Measurements from ENCODE around the gene DDA1. TPM values are rescaled to one million over a fixed set of nuclear protein-coding genes. Genes with fewer than 3 reads are reported as not detected.

Gene DDA1
- total and polyA plus RNA-seq, 9 of the 15 experiments (the other 6 are each of a cell fraction or from before 2014, with no cell fraction given): 1.4 to 83.8 (median 33.8) TPM

GRCh38 chr19:17292301-17293074 lies 16.9 kb upstream of the DDA1 start (continued):
- no peak for TF ChIP-seq BRF2 (IDR thresholded peaks at IDR 0.05; ENCODE audit: borderline replicate concordance, insufficient read depth, insufficient read length)
- TF ChIP-seq NR2F6 (CRISPR knock-in tag; IDR thresholded peaks at IDR 0.05): no peak
- TF ChIP-seq KDM2B (CRISPR knock-in tag; IDR thresholded peaks at IDR 0.05): no peak
- TF ChIP-seq HMG20A (CRISPR knock-in tag; conservative IDR thresholded peaks at IDR 0.05): no peak
- peak; percentile 60; the same call in 1 of the 2 replicates for TF ChIP-seq ETV5 (CRISPR knock-in tag; IDR thresholded peaks at IDR 0.05; ENCODE audit: low read depth)
- TF ChIP-seq CEBPZ (IDR thresholded peaks at IDR 0.05; ENCODE audit: borderline replicate concordance, low read depth, low read length): no peak
- TF ChIP-seq ZBTB26 (CRISPR knock-in tag; IDR thresholded peaks at IDR 0.05): no peak
- TF ChIP-seq ZNF263 (CRISPR knock-in tag; IDR thresholded peaks at IDR 0.05; ENCODE audit: borderline replicate concordance): peak; percentile 71
- TF ChIP-seq SNIP1 (IDR thresholded peaks at IDR 0.05; ENCODE audit: low read depth): no peak
- TF ChIP-seq SAFB2 (IDR thresholded peaks at IDR 0.05; ENCODE audit: borderline replicate concordance, low read depth, low read length, severe bottlenecking): no peak
- no peak for TF ChIP-seq ZNF282 (CRISPR knock-in tag; IDR thresholded peaks at IDR 0.05)
- TF ChIP-seq LCOR (CRISPR knock-in tag; IDR thresholded peaks at IDR 0.05): no peak
- TF ChIP-seq ADNP (tag; IDR thresholded peaks at IDR 0.05): no peak
- no peak for TF ChIP-seq MTF1 (CRISPR knock-in tag; IDR thresholded peaks at IDR 0.05; ENCODE audit: borderline replicate concordance)
- TF ChIP-seq TAF15 (IDR thresholded peaks at IDR 0.05; ENCODE audit: low read depth, low read length): no peak
- no peak for TF ChIP-seq RNF219 (CRISPR knock-in tag; IDR thresholded peaks at IDR 0.05)
- TF ChIP-seq VEZF1 (CRISPR knock-in tag; IDR thresholded peaks at IDR 0.05): peak; percentile 17; the same call in 1 of the 2 replicates

All from K562 (cell line).